ENCODE data around the gene INPP4B.
"Not testable (repeated sequence)": the region's sequence is repeated elsewhere in the genome, so short reads cannot be mapped to it uniquely, and the experiment has no call there.

The INPP4B gene

DNA sequence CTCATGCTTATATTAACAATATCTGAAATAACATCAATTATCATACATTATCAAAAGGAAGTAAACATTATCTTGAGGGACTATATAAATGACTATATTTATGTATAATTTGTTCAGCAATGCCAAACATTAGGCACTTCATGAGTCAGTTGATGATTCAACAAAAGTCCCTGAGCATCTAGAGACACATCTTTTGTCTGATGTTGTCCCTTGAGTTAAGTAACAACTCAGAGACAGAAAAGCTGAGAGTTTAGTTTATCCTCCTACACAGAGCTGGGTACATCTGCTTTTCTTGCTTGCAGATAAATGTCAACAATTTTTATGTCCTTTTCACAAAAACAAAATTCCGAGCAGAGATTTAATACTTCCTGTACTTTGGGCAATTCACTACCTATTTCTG lies 311.1 kb downstream of the INPP4B start:
- DNase-seq: no peak

GRCh38 chr4:142532054-142532453 lies 314.0 kb downstream of the INPP4B start:
- DNase-seq: no peak

DNA sequence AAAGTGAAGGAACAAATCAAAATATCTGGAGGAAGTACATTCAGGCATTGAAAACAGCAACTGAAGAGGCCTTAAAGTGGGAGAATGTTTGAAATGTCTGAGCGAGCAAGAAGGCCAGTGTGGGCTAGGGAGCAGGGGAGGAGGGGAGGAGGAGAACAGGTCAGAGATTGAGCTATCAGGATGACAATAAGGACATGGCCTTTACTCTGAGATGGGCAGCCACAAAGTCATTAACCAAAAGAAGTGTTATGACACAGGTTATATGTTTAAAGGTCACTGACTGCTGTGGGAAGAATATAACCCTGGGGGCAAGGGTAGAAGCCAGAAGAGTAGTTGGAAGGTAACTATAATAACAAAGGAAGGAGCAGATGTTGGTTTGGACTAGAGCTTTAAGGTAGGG lies 315.4 kb downstream of the INPP4B start:
- no peak for DNase-seq

DNA sequence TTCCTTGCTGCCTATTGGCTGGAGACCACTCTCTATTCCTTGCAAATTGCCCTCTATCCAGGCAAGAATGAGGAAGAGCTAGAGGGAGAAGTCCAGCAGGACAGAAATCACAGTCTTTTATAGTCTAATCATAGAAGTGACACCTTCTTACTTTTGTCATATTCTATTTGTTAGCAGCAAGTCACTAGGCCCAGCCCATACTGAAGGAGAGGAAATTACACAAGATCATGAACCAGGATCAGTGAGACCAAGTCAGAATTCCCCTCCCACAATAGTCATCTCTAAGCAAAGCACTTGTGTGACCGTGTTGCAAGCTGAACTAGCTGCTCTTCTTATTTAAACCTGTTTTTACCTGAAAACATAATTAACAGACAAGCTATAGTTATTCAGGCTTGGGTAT lies 317.7 kb downstream of the INPP4B start:
- DNase-seq: no peak

GRCh38 chr4:142523111-142523510 lies 323.0 kb downstream of the INPP4B start:
- DNase-seq: no peak

GRCh38 chr4:142519342-142519741 lies 326.8 kb downstream of the INPP4B start:
- DNase-seq: no peak

DNA sequence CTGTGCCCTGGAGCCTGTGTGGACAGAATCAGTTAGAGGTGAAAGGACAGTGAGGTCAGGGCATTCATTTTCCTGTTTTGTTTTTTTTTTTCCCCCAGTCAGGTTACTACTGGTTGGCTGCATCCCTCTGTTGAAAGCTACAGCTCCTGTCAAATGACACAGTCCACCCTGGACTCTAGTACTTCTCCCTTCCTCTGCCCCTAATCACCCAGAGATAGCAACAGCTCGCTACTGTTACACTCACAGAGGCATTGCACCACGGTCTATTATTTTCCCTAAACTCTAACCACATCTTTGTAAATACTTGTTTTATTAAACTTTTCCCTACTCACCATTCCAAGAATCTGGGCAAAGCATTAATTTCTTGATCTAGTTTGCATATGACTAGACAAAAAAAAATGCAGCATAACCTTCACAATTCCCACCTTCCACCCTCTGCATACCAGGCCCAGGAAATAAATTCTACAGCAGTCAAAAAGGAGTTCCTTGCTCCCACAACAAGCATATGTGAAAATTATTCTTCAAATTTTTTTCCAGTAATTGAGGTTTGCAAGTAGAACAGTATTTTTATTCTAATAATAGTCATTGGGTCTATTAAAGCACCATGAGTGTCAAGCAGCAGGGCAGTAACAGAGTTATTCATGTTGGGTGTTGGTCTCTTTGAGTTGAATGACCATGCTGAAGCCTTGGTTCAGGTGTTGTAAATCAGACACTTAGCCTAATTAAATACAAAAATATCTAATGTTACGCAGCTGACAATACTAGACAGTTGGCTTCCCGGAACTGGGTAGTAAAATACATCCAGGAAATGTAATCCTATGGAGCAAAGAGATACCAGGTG lies 329.2 kb downstream of the INPP4B start:
- no peak for DNase-seq

- DNase-seq: no peak
Measured at GRCh38 chr4:142512161-142512560, 333.9 kb downstream of the INPP4B start.

- DNase-seq: no peak
Measured at GRCh38 chr4:142509881-142510280, 336.2 kb downstream of the INPP4B start.

GRCh38 chr4:142509381-142509780 lies 336.7 kb downstream of the INPP4B start:
- not testable (repeated sequence) for DNase-seq

DNA sequence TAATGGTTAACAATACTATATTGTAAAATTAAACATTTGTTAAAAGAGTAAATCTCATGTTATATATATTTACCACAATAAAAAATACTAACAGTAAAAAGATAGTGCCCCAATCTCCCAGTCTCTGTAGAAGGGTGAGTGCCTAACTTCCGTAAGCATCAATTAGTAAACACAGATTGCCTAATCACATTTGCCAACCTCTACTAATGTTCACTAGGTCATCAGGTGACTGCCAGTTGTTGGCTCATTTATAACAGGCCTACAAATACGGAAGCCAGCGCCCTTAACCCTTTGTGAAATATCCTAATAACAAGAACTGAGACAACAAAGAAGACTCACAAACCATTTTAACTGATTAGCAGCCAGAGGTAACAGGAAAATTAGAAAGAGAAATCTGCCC lies 345.1 kb downstream of the INPP4B start:
- DNase-seq: no peak

DNA sequence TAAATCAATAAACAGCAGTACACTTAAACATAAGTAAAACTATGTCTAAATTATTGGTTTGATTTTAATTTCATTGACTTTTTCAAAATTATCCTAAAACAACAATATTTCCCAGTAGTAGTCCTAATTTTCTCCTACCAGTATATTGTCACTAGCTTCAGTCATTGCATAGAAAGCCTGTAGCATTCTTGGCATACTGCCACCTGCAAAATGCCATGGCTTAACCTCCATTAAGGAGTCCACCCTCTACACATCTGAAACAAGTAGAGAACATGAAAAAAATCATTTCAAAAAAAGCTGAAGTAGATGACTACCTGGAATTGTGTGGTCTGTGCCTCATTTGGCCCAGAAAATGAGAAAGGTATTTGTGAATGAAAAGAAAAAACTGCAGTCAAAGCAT lies 348.5 kb downstream of the INPP4B start:
- no peak for DNase-seq

DNA sequence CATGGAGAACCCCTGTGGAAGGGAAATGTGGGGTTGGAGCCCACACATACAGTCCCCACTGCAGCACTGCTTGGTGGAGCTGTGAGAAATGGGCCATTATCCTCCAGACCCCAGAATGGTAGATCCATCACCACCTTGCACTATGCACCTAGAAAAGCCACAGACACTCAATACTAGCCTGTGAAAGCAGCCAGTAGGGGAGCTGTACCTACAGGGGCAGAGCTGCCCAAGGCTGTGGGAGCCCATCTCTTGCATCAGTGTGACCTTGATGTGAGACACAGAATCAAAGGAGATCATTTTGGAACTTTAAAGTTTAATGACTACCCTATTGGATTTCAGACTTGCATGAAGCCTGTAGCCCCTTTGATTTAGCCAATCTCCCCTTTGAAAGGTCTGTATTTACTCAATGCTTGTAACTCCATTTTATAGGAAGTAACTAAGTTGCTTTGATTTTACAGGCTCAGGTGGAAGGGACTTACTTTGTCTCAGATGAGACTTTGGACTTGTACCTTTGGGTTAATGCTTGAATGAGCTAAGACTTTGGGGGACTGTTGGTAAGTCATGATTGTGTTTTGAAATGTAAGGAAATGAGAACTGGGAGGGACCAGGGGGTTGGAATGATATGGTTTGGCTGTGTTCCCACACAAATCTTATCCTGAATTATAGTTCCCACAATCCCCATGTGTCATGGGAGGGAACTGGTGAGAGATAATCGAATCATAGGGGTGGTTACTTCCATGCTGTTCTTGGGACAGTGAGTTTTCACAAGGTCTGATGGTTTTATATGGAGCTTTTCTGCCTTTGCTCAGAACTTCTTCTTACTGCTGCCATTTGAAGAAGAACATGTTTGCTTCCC lies 352.6 kb downstream of the INPP4B start:
- DNase-seq: no peak

DNA sequence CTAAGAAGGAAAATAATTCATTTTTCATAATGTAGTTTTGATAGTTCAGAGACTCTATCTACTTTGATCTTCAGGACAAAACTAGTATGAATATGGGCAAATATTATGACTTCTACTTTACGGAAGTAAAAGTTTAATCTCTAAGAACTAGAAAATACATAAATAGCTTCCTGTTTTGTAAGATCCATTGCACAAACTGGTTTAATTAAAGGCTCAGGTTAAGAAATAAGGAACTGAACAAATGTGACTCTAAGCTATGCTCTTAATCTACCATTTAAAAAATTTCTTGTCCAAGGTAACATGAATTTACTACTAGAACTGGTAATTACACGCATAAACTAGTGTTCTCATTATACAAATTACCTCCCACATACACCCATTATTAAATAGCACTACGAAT lies 360.6 kb downstream of the INPP4B start:
- DNase-seq: no peak

- no peak for DNase-seq
Measured at GRCh38 chr4:142480244-142480643, 365.9 kb downstream of the INPP4B start.

DNA sequence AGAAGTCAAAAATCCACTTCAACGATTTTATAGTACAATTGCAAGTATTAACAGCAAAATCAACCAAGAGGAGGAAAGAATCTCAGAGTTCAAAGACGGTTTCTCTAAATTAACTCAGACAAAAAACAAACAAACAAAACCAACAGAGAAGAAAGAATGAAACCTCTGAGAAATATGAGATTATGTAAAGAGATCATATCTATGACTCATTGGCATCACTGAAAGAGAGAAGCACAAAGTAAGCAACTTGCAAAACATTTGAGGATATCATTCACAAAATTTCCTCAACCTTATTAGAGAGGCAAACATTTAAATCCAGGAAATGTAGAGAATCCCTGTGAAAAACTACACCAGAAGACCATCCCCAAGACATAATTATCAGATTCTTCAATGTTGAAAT lies 370.4 kb downstream of the INPP4B start:
- no peak for DNase-seq

DNA sequence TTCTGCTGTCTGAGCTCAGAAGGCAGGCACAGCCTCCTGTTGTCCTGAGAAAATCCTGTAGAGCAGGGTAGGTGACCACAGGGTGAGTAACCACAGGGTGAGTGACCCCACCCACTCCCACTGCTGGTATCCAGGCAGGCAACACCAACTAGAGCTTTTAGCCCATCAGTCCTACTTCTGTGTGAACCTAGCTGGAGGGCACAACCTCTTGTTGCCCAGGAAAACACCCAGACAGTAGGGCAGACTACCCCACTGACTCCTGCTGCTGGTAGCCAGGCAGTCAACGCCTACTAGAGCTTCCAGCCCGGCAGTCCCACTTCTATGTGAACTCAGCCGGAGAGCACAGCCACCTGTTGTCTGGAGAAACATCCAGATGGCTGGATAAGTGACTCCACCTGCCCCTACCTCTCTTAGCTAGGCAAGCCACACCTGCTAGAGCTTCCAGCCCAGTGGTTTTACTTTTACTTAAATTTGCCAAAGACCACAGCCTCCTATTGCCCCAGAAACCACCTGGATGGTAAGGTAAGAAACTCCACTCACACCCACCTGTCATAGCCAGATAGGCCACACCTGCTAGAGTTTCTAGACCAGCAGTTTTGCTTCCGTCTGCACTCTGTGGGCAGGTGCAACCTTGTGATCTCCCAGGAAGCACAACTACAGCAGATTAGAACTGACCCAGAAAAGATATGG lies 371.6 kb downstream of the INPP4B start:
- DNase-seq: no peak

- no peak for DNase-seq
Measured at GRCh38 chr4:142473960-142474338, 372.2 kb downstream of the INPP4B start.

- no peak for DNase-seq
Measured at GRCh38 chr4:142473218-142473959, 372.7 kb downstream of the INPP4B start.

- DNase-seq: no peak
Measured at GRCh38 chr4:142467088-142467487, 379.0 kb downstream of the INPP4B start.

- no peak for DNase-seq
Measured at GRCh38 chr4:142465526-142465925, 380.6 kb downstream of the INPP4B start.

- no peak for DNase-seq
Measured at GRCh38 chr4:142463206-142463605, 382.9 kb downstream of the INPP4B start.

All from NCI-H526 (cell line).